HFF-Myc (cell line): ENCODE results near the gene KCNAB1.

Experiments
- DNase-seq: peaks from one replicate; pipeline ENCODE4 v3.0.0-alpha.2; 2011; ENCODE audit warnings: low read depth; ENCODE audit errors: extremely low read depth
- H3K4me3 ChIP-seq: replicated peaks from 2 replicates; pipeline ENCODE4 v1.5.1; 2011; ENCODE audit warnings: low read depth, mild to moderate bottlenecking, control low read depth, low read length
- TF ChIP-seq, protein P1 (sequence below): IDR thresholded peaks from 2 replicates; pipeline ENCODE4 v1.5.1; 2012; ENCODE audit warnings: mild to moderate bottlenecking, low read depth, low read length, control low read depth; ENCODE audit errors: missing control alignments

Gene KCNAB1

DNA sequence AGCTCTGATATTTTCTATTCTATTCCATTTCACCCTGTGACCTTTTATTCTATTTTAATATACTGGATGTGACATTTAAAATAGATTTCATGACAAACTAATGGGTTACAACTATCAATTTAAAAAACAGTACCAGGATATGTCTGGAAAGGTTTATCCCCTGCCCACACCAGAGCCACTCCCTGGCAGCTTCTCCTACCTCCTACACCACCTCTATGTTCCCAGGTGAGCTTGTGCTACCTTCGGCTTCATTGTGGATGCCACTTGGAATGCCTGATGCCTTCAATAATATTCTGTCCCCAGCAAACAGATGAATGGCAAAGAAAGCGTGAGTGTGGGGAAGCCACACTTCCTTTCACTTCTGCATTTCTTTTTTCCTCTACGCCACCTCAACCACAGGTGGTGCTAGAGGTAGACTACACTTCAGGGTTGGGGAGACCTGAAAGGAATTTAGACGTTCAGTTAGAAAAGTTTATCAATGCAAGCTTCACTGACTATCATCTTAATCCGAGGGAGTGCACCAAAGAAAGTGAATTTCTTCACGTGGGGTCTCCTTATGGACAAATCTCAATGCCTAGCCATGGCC is 221.5 kb downstream of the KCNAB1 start:
- no peak for DNase-seq
- TF ChIP-seq, protein P1, sequence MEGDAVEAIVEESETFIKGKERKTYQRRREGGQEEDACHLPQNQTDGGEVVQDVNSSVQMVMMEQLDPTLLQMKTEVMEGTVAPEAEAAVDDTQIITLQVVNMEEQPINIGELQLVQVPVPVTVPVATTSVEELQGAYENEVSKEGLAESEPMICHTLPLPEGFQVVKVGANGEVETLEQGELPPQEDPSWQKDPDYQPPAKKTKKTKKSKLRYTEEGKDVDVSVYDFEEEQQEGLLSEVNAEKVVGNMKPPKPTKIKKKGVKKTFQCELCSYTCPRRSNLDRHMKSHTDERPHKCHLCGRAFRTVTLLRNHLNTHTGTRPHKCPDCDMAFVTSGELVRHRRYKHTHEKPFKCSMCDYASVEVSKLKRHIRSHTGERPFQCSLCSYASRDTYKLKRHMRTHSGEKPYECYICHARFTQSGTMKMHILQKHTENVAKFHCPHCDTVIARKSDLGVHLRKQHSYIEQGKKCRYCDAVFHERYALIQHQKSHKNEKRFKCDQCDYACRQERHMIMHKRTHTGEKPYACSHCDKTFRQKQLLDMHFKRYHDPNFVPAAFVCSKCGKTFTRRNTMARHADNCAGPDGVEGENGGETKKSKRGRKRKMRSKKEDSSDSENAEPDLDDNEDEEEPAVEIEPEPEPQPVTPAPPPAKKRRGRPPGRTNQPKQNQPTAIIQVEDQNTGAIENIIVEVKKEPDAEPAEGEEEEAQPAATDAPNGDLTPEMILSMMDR: no peak
- H3K4me3 ChIP-seq: no peak overlapping the region

DNA sequence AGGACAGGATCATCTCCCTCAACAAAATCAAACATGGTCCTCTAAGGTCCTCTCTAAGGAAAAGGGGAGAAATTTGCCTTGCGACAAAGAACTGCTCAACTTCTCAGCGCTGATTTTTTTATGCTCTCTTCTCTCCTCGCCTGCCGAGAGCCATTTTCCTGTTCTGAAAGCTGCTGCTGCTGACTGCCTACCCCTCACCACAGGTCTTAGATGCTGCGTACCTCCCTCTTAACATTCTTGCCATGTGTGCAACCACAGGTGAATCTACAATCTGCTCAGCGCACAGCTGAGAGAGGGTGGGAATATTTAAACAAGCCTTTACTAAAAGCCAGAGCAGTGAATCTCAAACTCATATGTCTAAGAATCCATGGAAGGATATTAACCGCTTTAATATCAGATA is 223.8 kb downstream of the KCNAB1 start:
- DNase-seq: no peak
- TF ChIP-seq, protein P1: no peak
- no peak overlapping the region for H3K4me3 ChIP-seq

DNA sequence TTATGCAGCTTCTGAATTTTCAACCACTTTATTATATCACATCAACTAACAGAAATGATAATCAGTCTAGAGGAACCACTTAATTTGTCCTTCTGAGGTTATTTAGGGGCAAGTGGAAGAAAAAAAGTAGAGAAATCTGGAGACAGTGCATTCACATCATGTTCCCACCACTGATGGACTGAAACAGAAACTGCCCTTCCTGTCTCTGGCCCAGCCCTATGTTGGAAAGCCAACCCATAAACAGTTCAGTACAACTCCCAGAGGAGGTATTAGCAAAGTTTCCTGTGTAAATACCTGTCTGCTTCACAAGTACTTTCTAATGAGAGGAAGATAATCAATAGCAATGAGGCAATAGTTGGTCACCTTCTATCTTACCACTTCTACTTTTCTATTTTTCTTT is 228.7 kb downstream of the KCNAB1 start:
- DNase-seq: no peak
- TF ChIP-seq, protein P1: no peak
- no peak overlapping the region for H3K4me3 ChIP-seq

DNA sequence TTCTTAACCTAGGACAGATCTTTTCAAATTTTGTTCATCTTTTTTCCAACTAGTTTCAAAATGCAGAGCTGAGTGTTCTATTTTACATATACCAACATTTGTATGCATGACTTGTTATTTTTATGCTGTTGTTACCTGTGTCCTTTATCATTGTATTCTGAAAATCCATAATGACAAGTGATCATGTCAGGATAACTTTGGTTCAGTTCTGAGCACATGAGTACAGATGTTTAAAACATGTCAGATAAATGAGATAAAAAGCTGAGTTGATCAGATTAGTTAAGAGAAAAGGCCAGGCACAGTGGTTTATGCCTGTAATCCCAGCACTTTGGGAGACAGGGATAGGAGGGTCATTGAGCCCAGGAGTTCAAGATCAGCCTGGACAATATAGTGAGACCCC is 229.6 kb downstream of the KCNAB1 start:
- no peak for DNase-seq
- no peak overlapping the region for H3K4me3 ChIP-seq
- TF ChIP-seq, protein P1: no peak

DNA sequence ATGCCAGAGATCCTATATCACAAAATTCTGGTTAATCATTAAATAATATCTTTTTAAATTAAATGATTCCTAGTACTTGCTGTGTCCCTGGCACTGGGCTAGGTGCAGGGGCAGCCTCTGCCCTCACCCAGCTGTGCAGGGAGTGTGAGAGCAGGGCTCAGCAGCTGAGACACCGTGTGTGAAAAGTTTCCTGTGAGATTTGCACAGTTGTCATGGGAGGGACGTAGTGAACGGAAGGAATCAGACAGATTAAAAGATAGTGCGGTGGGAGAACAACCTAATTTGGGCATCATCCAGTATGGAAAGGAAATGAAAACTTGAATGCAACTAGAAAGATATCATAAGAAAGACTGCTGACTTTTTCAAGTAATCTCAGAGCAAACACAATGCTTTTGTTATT is 230.4 kb downstream of the KCNAB1 start:
- DNase-seq: no peak
- TF ChIP-seq, protein P1: no peak
- H3K4me3 ChIP-seq: no peak overlapping the region

DNA sequence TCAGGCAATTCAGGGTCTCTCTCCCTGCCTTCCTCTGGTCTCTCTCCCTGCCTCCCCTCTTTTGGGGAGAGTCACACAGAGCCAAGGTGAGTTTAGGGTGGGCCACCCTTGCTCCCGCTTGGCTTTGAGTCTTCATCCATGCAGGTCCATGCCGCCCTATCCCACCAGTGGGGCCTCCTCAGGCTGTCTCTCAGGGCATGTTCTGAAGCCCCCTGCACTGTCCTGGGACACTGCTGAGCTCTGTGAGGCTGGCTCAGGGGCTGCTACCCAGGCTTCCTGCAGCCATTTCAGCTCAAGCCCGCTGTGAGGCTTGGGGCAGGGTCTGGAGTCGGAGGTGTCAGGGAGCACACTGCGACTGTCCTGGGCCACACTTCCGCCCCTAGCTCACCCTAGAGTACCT is 231.4 kb downstream of the KCNAB1 start:
- TF ChIP-seq, protein P1: no peak
- DNase-seq: no peak
- H3K4me3 ChIP-seq: no peak overlapping the region

DNA sequence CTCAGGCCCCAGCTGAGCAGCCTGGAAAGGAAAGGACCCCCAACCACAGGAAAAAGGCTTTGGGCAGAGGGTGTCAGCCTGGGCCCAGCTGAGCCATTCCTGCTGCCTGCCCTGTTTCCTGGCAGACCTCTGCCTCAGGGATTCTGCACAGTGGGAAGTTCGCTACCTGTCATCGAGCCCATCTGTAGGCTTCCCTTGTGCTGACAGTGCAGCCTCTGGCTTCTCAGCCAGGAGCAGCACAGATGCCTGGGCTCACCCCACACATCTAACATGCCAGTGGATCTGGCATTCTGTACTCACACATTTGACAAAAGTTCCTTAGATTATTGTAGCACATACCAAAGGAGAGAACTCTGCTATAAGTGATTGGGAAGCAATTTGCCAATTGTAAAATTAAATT is 232.3 kb downstream of the KCNAB1 start:
- TF ChIP-seq, protein P1: no peak
- no peak overlapping the region for H3K4me3 ChIP-seq
- DNase-seq: no peak
